GM18517 (cell line): Measurements from ENCODE around the gene RYK.

Experiments used
- ATAC-seq: cut with Tn5 transposase; IDR thresholded peaks from one replicate; pipeline ENCODE4 v1.9.1; 2021; ENCODE audit warnings: mild to moderate bottlenecking, moderate library complexity; ENCODE audit not compliant: unreplicated experiment

RYK gene

GRCh38 chr3:134155446-134155845 is 95.2 kb downstream of the RYK start:
- ATAC-seq = no peak

GRCh38 chr3:134153761-134154160 is 96.9 kb downstream of the RYK start:
- no peak for ATAC-seq

- ATAC-seq = no peak
Measured at GRCh38 chr3:134150476-134150875, 100.2 kb downstream of the RYK start.

GRCh38 chr3:134149286-134149685 is 101.4 kb downstream of the RYK start:
- ATAC-seq = no peak

GRCh38 chr3:134148534-134148933 is 102.1 kb downstream of the RYK start:
- ATAC-seq = no peak

- ATAC-seq = no peak
Measured at GRCh38 chr3:134147411-134147810, 103.2 kb downstream of the RYK start.

GRCh38 chr3:134146666-134147065 is 104.0 kb downstream of the RYK start:
- ATAC-seq = no peak

GRCh38 chr3:134145183-134145582 is 105.5 kb downstream of the RYK start:
- ATAC-seq = no peak

GRCh38 chr3:134144694-134145093 is 106.0 kb downstream of the RYK start:
- ATAC-seq = no peak

GRCh38 chr3:134143828-134144401 is 106.7 kb downstream of the RYK start:
- ATAC-seq = no peak

- no peak for ATAC-seq
Measured at GRCh38 chr3:134136604-134137003, 114.1 kb downstream of the RYK start.

- no peak for ATAC-seq
Measured at GRCh38 chr3:134134698-134135415, 115.8 kb downstream of the RYK start.

- ATAC-seq = no peak
Measured at GRCh38 chr3:134134240-134134639, 116.4 kb downstream of the RYK start.

- no peak for ATAC-seq
Measured at GRCh38 chr3:134132961-134133360, 117.7 kb downstream of the RYK start.

GRCh38 chr3:134126153-134126552 is 124.5 kb downstream of the RYK start:
- ATAC-seq = no peak

GRCh38 chr3:134114726-134115125 is 135.9 kb downstream of the RYK start:
- no peak for ATAC-seq

- ATAC-seq = no peak
Measured at GRCh38 chr3:134111616-134112015, 139.0 kb downstream of the RYK start.

- ATAC-seq = no peak
Measured at GRCh38 chr3:134110963-134111362, 139.7 kb downstream of the RYK start.
